A549 (cell line): ENCODE data around the gene TJP2. TPM values are rescaled to one million over a fixed set of nuclear protein-coding genes. Genes with fewer than 3 reads are reported as not detected.

Source experiments
- ATAC-seq, 2 experiments: fragments of 200-7000 bp in 1 of 2; fragments of >200 bp in 1 of 2; cut with Nextera tagmentation in 1 of 2; cut with Tn5 transposase in 1 of 2; 3 replicates each; pipeline versions ENCODE4 v1.8.0 to v1.9.1; 2018 to 2020; ENCODE audit warnings: mild to moderate bottlenecking in 1 of 2, moderate library complexity in 1 of 2
- CTCF ChIA-PET: fragments of 300-600 bp; sonication (Branson Sonifier 250); formaldehyde crosslinking; extraction: SDS; loops from one replicate; lab custom pipeline; 2021; ENCODE audit warnings: antibody characterized with exemption, inconsistent platforms; lab: Yijun Ruan, JAX
- POLR2A ChIA-PET: fragments of 350-600 bp; formaldehyde crosslinking; extraction: SDS; loops from one replicate; lab custom pipeline; 2021; ENCODE audit warnings: antibody characterized with exemption, inconsistent platforms; lab: Yijun Ruan, JAX
- DNase-seq, 2 experiments: peaks; one replicate each; pipeline versions ENCODE4 v3.0.0 to v3.0.0-alpha.2; 2011 to 2016; ENCODE audit warnings: low read depth in 1 of 2, low spot score in 1 of 2
- FAIRE-seq: peaks from 2 replicates; lab custom pipeline; 2011; peaks lifted over from hg19 to GRCh38; lab: Jason Lieb, UNC
- H3K27ac ChIP-seq, 2 experiments: fragments of >200 bp; sonication (Bioruptor Twin); formaldehyde crosslinking; 3 replicates each; pipeline ENCODE4 v1.5.1; 2016 to 2017
- H3K4me1 ChIP-seq: fragments of >200 bp; sonication (Bioruptor Twin); formaldehyde crosslinking; 3 replicates; pipeline ENCODE4 v1.6.1; 2016
- H3K4me2 ChIP-seq: fragments of >200 bp; sonication (Bioruptor Twin); formaldehyde crosslinking; 3 replicates; pipeline ENCODE4 v1.6.1; 2016
- H3K4me3 ChIP-seq: fragments of >200 bp; sonication (Bioruptor Twin); formaldehyde crosslinking; 3 replicates; pipeline ENCODE4 v1.5.1; 2016
- H3K9me3 ChIP-seq: fragments of >200 bp; sonication (Bioruptor Twin); formaldehyde crosslinking; 3 replicates; pipeline ENCODE4 v1.6.1; 2016
- BHLHE40 ChIP-seq: IDR thresholded peaks from 2 replicates; pipeline ENCODE4 v1.6.1; 2012; ENCODE audit warnings: low read depth, low read length, inconsistent platforms
- CEBPB ChIP-seq, 2 experiments: fragments of >200 bp in 1 of 2; sonication (Bioruptor Twin) in 1 of 2; formaldehyde crosslinking in 1 of 2; IDR thresholded peaks; 2 replicates each; pipeline ENCODE4 v1.6.1; 2012 to 2016
- CHD4 ChIP-seq: fragments of 200-600 bp; sonication (generic); IDR thresholded peaks from 2 replicates; pipeline ENCODE4 v1.6.1; 2016; ENCODE audit warnings: antibody characterized with exemption, mild to moderate bottlenecking, borderline replicate concordance
- EHMT2 ChIP-seq: fragments of 200-600 bp; sonication (generic); IDR thresholded peaks from 2 replicates; pipeline ENCODE4 v1.6.1; 2016; ENCODE audit warnings: antibody characterized with exemption, low read depth, mild to moderate bottlenecking, moderate library complexity
- EP300 ChIP-seq, 2 experiments: fragments of >200 bp; sonication (Bioruptor Twin); formaldehyde crosslinking; IDR thresholded peaks; 2 replicates in 1 of 2; 3 replicates in 1 of 2; pipeline ENCODE4 v1.6.1; 2016 to 2017
- FOSB ChIP-seq: fragments of 250-450 bp; sonication (Bioruptor Pico); IDR thresholded peaks from 2 replicates; pipeline ENCODE4 v1.5.0; 2020; ENCODE audit warnings: mild to moderate bottlenecking, moderate library complexity
- FOSL2 ChIP-seq, 2 experiments: fragments of 450-650 bp in 1 of 2; fragments of >200 bp in 1 of 2; sonication (Bioruptor Twin) in 1 of 2; formaldehyde crosslinking; IDR thresholded peaks; 2 replicates each; pipeline versions ENCODE4 v1.5.0 to v1.6.1; 2016 to 2020; ENCODE audit warnings: mild to moderate bottlenecking in 1 of 2, moderate library complexity in 1 of 2
- FOXS1 ChIP-seq: fragments of 250-450 bp; sonication (Bioruptor Pico); IDR thresholded peaks from 2 replicates; pipeline ENCODE4 v1.5.0; 2020; ENCODE audit warnings: mild to moderate bottlenecking, moderate library complexity
- GATA3 ChIP-seq: IDR thresholded peaks from 2 replicates; pipeline ENCODE4 v1.6.1; 2012; ENCODE audit warnings: borderline replicate concordance
- HDAC2 ChIP-seq: fragments of 200-600 bp; sonication (generic); IDR thresholded peaks from 2 replicates; pipeline ENCODE4 v1.6.1; 2016
- HEYL ChIP-seq: fragments of 250-450 bp; sonication (Bioruptor Pico); IDR thresholded peaks from 2 replicates; pipeline ENCODE4 v1.8.0; 2021; ENCODE audit warnings: mild to moderate bottlenecking, moderate library complexity
- HOXA7 ChIP-seq: fragments of 250-450 bp; sonication (Bioruptor Pico); IDR thresholded peaks from 2 replicates; pipeline ENCODE4 v1.5.0; 2020; ENCODE audit warnings: mild to moderate bottlenecking, moderate library complexity
- MAFK ChIP-seq: fragments of 450-650 bp; IDR thresholded peaks from 2 replicates; pipeline ENCODE4 v1.6.1; 2014; ENCODE audit not compliant: partially characterized antibody
- NR3C1 ChIP-seq: fragments of >200 bp; sonication (Bioruptor Twin); formaldehyde crosslinking; IDR thresholded peaks from 3 replicates; pipeline ENCODE4 v1.6.1; 2017
- RAD21 ChIP-seq, 2 experiments: fragments of >200 bp in 1 of 2; sonication (Bioruptor Twin) in 1 of 2; formaldehyde crosslinking in 1 of 2; IDR thresholded peaks in 1 of 2; conservative IDR thresholded peaks in 1 of 2; 2 replicates in 1 of 2; 3 replicates in 1 of 2; pipeline ENCODE4 v1.6.1; 2012 to 2018; ENCODE audit warnings: inconsistent platforms in 1 of 2
- RFX5 ChIP-seq: fragments of 450-650 bp; IDR thresholded peaks from 2 replicates; pipeline ENCODE4 v1.7.1; 2014; ENCODE audit warnings: antibody characterized with exemption, mild to moderate bottlenecking, moderate library complexity
- SMC3 ChIP-seq: fragments of >200 bp; sonication (Bioruptor Twin); formaldehyde crosslinking; IDR thresholded peaks from 3 replicates; pipeline ENCODE4 v1.6.1; 2018; ENCODE audit warnings: inconsistent platforms
- SREBF2 ChIP-seq: fragments of 450-650 bp; IDR thresholded peaks from 2 replicates; pipeline ENCODE4 v1.6.1; 2014; ENCODE audit warnings: mild to moderate bottlenecking, moderate library complexity
- ZFP36 ChIP-seq: fragments of 450-650 bp; IDR thresholded peaks from 2 replicates; pipeline ENCODE4 v1.6.1; 2014; ENCODE audit warnings: borderline replicate concordance; ENCODE audit not compliant: partially characterized antibody
- ZSCAN20 ChIP-seq: fragments of 250-450 bp; sonication (Bioruptor Pico); IDR thresholded peaks from 2 replicates; pipeline ENCODE4 v1.8.0; 2022; ENCODE audit warnings: mild to moderate bottlenecking, moderate library complexity
- WGBS: methylation state at CpG from one replicate; pipeline ENCODE4 v1.1.6; 2017; ENCODE audit errors: missing lambda C conversion rate; 5-methylcytosine and 5-hydroxymethylcytosine counted together
- polyA plus RNA-seq, 4 experiments: library from polyadenylated mRNA; depleted of rRNA in 3 of 4; stranded (reverse); fragments of >200 nt; fragmentation: RNase III in 1 of 4; extraction: RNeasy Plus Mini Kit Qiagen cat#74134 plus additional on column Dnase treatment in 1 of 4; gene quantifications; 2 replicates in 3 of 4; 3 replicates in 1 of 4; pipeline ENCODE4 v1.2.3, GENCODE V29; 2011 to 2017
- TF ChIP-seq, protein P1 (sequence below): fragments of 450-650 bp; IDR thresholded peaks from 2 replicates; pipeline ENCODE4 v1.6.1; 2014; ENCODE audit warnings: antibody characterized with exemption
- TF ChIP-seq, protein P2 (sequence below): fragments of 200-600 bp; sonication (generic); IDR thresholded peaks from 2 replicates; pipeline ENCODE4 v1.6.1; 2016; ENCODE audit warnings: antibody characterized with exemption, mild to moderate bottlenecking, moderate library complexity
- TF ChIP-seq, protein P3 (sequence below): fragments of 150-350 bp; IDR thresholded peaks from 2 replicates; pipeline ENCODE4 v1.6.1; 2014; ENCODE audit warnings: low read depth, mild to moderate bottlenecking, low read length

The TJP2 gene
- polyA plus RNA-seq, 2 of the 4 experiments (the other 2 are of a cell fraction), result 1.7 to 3.6 TPM

DNA sequence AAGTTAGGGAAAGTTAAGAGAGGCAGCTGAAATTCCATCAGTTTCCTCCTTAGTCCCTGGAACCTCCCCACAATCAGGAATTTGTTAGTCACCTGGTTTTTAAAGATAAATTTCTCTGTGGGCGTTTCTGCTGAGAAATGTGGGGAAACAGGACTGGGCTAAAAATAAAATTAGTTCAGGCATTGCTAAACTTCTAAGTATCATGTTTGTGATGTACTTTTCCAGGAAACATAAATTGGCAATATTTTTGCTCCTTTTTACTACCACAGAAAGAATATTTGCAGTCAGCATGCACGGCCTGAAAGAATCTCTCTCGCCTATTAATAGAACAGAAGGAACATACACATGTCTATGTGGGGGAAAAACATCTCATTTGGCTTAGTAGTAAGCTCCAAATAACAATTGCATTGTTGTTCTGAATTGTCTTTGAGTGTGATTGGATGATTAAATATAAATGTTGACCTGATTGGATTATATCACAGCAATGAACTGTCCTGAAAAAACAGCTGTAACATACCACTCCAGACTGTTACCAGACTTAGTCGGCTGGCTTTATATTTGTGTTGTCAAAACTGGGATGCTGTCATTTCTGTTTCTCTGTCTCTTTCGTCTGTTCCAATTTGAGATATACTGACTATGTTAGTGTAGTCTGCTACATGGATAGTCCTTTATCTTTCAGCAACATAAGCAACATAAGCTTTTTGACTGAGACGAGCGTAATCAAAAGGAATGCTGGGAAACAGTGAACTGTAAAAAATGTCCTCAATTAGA is 12.9 kb downstream of the TJP2 start:
- Histone ChIP-seq H3K4me1 (no peaks in the 10 kb centered on the region), H3K4me3 (no peak overlapping the region), H3K9me3 (no peaks in the 10 kb centered on the region), H3K4me2 (no peak overlapping the region), H3K27ac (no peak overlapping the region)
- no peak for ATAC-seq
- POLR2A ChIA-PET, result no interaction called here
- TF ChIP-seq HDAC2 (no peak), EP300 (IDR thresholded peaks at IDR 0.05) (no peak), GATA3 (no peak), SREBF2 (no peak), RFX5 (no peak), CEBPB (IDR thresholded peaks at IDR 0.05) (no peak), ZSCAN20 (CRISPR knock-in tag) (no peak), BHLHE40 (no peak)
- TF ChIP-seq, protein P1, sequence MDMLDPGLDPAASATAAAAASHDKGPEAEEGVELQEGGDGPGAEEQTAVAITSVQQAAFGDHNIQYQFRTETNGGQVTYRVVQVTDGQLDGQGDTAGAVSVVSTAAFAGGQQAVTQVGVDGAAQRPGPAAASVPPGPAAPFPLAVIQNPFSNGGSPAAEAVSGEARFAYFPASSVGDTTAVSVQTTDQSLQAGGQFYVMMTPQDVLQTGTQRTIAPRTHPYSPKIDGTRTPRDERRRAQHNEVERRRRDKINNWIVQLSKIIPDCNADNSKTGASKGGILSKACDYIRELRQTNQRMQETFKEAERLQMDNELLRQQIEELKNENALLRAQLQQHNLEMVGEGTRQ, result no peak
- 88% methylated on average over 7 of the region's 7 CpGs for WGBS
- FAIRE-seq, result no peak
- CTCF ChIA-PET, result interaction anchor here (1.0 to 3.7 kb wide), 5 partner anchors 8 to 151 kb away, joined by 3 to 20 read pairs (median 8); partner anchors contain the start of gene FXN
- no peak for DNase-seq

DNA sequence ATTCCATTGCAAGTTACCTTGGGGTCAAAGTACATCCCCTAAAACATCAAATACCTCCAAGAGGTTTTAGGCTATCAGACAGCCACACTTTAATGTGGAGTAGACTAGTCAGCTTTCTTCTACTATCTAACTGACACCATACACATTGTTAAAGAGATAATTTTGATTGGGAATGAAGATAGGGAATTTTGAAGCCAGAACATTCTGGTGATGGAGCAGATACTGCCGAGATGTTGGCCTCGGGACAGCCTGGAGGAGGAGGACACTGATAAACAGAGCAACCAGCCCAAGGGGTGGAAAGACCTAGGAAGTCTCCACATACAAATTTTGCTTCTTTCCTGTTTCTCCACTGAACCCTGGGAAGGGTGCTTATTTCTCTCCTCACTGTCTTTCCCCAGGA is 14.9 kb downstream of the TJP2 start:
- 74% methylated on average over 2 of the region's 2 CpGs for WGBS
- CTCF ChIA-PET, result interaction anchor here (0.8 to 3.7 kb wide), 2 partner anchors 135 to 153 kb away, joined by 3 to 20 read pairs; no protein-coding TSS in a partner anchor
- FAIRE-seq, result no peak
- TF ChIP-seq HOXA7 (CRISPR knock-in tag), result no peak
- TF ChIP-seq, protein P2, sequence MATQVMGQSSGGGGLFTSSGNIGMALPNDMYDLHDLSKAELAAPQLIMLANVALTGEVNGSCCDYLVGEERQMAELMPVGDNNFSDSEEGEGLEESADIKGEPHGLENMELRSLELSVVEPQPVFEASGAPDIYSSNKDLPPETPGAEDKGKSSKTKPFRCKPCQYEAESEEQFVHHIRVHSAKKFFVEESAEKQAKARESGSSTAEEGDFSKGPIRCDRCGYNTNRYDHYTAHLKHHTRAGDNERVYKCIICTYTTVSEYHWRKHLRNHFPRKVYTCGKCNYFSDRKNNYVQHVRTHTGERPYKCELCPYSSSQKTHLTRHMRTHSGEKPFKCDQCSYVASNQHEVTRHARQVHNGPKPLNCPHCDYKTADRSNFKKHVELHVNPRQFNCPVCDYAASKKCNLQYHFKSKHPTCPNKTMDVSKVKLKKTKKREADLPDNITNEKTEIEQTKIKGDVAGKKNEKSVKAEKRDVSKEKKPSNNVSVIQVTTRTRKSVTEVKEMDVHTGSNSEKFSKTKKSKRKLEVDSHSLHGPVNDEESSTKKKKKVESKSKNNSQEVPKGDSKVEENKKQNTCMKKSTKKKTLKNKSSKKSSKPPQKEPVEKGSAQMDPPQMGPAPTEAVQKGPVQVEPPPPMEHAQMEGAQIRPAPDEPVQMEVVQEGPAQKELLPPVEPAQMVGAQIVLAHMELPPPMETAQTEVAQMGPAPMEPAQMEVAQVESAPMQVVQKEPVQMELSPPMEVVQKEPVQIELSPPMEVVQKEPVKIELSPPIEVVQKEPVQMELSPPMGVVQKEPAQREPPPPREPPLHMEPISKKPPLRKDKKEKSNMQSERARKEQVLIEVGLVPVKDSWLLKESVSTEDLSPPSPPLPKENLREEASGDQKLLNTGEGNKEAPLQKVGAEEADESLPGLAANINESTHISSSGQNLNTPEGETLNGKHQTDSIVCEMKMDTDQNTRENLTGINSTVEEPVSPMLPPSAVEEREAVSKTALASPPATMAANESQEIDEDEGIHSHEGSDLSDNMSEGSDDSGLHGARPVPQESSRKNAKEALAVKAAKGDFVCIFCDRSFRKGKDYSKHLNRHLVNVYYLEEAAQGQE, result no peak
- TF ChIP-seq FOSL2 (IDR thresholded peaks at IDR 0.05), result no peak
- TF ChIP-seq FOSL2 (CRISPR knock-in tag; IDR thresholded peaks at IDR 0.05), result no peak
- no peak for TF ChIP-seq FOXS1 (CRISPR knock-in tag)
- TF ChIP-seq GATA3, result no peak
- no peak for TF ChIP-seq RAD21 (conservative IDR thresholded peaks at IDR 0.05 in 1 of 2, IDR thresholded peaks at IDR 0.05 in 1 of 2)
- no peak for TF ChIP-seq MAFK
- TF ChIP-seq HEYL (CRISPR knock-in tag), result no peak
- TF ChIP-seq EHMT2, result no peak
- no peak for TF ChIP-seq SMC3
- TF ChIP-seq FOSB (CRISPR knock-in tag), result no peak
- TF ChIP-seq, protein P1, result no peak
- no peak for TF ChIP-seq RFX5
- TF ChIP-seq CHD4, result no peak
- TF ChIP-seq HDAC2, result no peak
- no peak for TF ChIP-seq SREBF2
- no peak for TF ChIP-seq NR3C1
- TF ChIP-seq ZFP36, result no peak
- TF ChIP-seq, protein P3, sequence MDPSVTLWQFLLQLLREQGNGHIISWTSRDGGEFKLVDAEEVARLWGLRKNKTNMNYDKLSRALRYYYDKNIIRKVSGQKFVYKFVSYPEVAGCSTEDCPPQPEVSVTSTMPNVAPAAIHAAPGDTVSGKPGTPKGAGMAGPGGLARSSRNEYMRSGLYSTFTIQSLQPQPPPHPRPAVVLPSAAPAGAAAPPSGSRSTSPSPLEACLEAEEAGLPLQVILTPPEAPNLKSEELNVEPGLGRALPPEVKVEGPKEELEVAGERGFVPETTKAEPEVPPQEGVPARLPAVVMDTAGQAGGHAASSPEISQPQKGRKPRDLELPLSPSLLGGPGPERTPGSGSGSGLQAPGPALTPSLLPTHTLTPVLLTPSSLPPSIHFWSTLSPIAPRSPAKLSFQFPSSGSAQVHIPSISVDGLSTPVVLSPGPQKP, result no peak
- Histone ChIP-seq H3K27ac (no peak overlapping the region), H3K4me3 (no peak overlapping the region), H3K9me3 (no peaks in the 10 kb centered on the region), H3K4me1 (no peaks in the 10 kb centered on the region), H3K4me2 (no peak overlapping the region)
- no peak for ATAC-seq
- POLR2A ChIA-PET, result no interaction called here
- DNase-seq, result no peak
